ENCODE results near the gene HLA-DQA2.
A peak's percentile ranks its signal among the peaks of the same experiment; 100 is the strongest.
"Not testable (repeated sequence)": the region's sequence is repeated elsewhere in the genome, so short reads cannot be mapped to it uniquely, and the experiment has no call there.

The HLA-DQA2 gene

DNA sequence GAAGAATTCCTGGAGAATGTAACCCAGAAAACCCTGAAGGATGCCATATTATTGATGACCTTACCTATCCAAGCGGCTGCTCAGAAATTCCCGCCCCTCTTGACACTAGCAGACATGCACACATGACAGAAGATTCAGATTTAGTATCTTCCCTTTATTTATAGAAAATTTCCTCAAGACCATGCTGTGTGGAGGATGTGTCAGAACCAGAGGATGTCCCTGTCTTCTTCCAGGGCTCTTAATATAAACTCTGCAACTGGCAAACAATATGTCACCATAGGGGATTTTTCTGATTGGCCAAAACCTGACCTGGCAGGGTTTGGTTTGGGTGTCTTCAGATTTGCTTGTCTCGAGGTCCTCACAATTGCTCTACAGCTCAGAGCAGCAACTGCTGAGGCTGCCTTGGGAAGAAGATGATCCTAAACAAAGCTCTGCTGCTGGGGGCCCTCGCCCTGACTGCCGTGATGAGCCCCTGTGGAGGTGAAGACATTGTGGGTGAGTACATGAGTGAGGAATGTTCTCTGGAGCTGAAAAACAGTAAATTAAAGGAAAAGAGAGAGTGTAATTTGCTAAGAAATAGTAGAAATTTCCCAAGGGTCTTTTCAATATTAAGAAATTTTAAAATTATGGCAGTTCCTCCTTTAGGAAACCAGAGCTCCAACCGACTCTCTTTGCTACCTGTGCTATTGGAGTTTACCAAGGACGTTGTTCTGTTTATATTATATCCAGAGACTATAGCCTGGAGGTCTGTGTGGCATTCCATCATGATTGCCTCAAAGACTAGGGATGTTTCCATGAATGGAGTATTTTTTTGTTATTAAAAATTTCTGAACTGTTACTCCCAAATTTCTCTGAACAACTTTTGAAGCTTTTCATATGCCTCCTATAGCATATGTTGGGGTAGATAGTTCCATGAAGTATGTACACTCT is at the start of gene HLA-DQA2:
HLA-DQA2 (plus strand) TSS at position 361 of the 930 bp plus-strand sequence; CDS start at position 414, 53 bp downstream.
- no peak for DNase-seq

DNA sequence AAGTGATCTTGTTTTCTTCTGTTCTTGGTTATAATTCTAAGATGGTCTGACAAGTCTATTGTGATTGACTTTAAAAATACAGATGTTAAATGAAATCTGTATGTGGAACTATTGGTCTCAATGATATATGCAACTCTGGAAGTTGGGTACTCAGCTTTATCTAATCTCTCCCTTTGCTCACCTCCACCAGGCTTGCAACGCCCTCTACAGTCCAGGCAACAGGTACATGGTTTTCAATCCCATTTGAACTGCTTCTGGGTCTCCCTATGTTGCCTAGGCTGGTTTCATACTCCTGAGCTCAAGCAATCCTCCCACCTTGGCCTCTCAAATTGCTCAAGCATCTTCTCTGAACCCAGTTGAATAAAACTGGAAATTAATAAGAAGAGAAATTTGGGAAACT is 49.2 kb upstream of the HLA-DQA2 start:
- DNase-seq, result peak; percentile 80

DNA sequence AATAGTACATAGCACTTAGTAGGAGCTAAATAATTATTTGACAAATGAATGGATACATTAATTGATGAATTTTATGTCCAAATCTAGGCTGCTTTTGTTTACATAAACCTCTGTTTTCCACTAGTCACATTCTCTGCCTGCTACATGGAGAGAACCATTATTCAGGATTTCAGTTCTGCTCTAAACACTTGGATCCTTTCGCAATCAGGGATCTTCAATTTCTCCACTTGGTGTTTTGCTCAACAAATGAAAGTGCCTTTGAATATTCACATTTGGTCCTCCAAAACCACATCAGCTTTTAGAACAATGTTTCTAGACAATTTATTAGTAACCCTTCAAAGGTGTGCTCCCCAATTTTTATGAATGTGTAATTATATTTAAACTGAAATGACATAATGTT is 44.2 kb upstream of the HLA-DQA2 start:
- DNase-seq, result no peak

DNA sequence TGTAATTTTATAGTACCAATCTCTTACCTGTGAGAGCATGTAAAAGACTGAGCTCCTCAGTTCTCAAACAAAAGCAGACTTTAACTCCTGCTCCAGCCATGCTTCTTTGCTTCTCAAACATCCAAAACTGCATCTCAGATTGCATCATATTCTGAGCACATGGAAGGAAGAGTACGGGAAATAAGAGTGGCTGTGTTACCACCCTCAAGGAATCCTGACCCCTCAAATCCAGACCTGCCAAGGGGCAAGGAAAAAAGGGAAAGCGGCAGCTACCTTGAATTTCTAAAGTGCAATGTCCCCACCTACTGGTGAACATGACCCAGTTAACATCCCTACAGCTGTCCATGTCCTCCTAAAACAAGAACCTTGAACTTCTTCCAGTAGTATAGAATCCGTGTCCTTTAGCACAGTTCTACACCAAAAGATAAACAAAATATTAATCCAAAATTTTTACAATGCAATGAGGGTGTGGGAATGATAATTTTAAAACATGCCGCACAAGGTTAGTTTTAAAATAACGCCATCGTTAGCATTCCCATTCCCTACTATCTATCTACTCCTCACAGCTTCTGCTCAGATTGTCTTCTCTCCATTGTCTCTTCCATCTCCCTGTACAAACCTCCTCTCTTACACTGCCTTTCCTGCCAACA is 40.7 kb upstream of the HLA-DQA2 start:
- DNase-seq, result peak; percentile 4

DNA sequence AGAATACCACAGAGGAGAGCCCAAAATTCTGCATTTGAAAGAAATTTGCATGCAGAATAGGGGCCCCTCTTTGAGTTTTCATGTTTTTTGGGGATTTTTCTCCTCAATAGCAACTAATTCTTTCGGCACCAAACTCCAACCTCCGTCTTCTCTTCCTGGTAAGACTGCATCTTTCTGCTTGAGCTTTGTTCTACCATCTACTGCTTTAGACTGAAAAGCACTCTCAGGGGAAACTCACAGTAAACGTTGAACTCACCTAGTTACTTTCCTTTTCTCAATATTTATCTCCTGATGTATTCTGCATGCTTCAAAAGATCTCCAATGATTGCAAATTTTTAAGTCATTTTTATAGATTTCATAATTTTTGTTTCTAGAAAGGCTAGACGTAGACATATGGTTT is 37.8 kb upstream of the HLA-DQA2 start:
- DNase-seq, result no peak

DNA sequence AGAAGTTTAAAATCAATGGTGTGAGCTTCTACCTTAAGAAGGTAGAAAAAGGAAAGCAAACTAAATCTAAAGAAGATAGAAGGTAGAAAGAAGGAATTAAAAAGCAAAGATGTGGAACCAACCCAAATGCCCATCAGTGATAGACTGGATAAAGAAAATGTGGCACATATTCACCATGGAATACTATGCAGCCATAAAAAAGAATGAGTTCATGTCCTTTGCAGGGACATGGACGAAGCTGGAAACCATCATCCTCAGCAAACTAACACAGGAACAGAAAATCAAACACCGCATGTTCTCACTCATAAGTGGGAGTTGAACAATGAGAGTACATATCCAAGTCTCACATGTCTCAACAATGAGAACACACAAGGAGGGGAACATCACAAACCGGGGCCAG is 36.0 kb upstream of the HLA-DQA2 start:
- not testable (repeated sequence) for DNase-seq

DNA sequence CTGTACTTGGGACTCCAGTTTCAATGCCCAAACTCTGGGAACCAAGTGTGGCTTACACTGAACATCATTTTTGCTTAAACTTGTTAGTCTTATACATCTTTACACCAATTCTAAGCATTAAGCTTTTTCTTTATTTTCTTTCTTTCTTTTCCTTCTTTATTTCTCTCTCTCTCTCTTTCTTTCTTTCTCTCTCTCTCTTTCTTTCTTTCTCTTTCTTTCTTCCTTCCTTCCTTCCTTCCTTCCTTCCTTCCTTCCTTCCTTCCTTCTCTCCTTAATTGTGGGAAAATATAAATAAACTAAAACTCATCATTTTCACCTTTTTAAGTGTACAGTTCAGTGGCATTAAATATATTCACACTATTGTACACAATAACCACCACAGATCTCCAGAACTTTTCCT is 31.6 kb upstream of the HLA-DQA2 start:
- DNase-seq, result no peak

DNA sequence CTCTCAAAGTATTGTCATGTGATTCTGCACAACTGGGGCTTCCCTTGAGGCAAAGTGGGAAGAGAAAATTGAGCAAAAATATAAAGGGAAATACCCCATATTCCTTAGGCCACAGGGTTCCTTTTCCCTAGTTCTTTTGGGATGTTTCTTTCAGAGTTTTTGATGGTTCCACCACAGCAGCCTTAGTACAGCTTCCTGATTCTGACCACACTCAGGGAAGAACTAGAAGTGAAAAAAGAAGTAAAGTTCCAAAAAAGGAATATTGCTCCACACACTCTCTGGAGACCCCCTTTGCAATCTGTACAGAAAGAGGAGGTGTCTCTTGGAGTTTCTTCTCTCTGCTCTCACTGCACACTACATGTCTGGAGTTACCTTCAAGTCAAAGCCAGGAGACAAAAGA is 27.9 kb upstream of the HLA-DQA2 start:
- no peak for DNase-seq

DNA sequence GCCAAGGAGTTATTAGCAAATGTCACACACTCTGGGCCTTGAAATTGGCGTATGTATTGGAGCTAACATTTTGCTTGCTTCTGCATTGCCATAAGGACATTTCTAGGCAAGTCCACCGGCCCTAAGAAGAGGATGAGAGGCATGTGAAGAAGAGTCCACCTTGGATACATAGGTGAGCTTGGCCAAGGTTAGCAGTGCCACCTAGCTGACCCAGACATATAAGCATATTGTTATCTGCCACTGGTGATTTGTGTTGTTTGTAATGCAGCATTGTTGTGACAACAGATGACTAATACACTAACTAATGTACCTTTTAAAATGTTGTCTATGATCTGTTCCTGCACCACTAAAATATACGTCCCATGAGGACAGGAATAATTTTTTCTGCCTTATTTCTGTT is 24.8 kb upstream of the HLA-DQA2 start:
- no peak for DNase-seq

DNA sequence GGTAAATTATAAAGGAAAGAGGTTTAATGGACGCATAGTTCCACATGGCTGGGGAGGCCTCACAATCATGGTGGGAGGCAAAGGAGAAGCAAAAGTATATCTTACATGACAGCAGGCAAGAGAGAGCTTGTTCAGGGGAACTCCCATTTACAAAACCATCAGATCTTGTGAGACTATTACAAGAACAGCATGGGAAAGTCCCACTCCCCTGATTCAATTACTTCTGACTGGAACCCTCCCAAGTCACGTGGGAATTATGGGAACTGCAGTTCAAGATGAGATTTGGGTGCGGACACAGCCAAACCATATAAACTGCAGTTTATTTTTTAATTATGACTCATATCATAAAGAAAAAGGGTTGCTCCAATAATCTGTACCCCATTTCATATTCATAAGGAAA is 22.3 kb upstream of the HLA-DQA2 start:
- no peak for DNase-seq

DNA sequence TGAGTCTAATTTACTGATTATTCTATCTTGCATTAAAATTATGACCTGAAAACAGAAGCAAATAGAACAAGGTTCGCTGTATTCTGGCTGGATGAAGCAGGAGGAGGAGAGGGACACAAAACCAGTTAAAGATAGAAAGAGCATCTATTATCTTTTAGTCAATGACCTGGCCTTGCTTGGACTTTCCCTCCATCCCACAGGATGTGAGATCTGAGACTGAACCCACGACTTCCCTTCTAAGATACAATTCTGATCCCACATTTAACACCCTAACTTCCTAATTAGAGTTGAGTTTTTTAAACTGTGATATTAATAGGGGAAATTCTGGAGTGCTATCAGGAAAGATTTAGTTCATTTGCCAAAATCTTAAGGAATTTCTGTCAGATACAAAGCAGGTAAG is 3.1 kb upstream of the HLA-DQA2 start:
- DNase-seq, result no peak

DNA sequence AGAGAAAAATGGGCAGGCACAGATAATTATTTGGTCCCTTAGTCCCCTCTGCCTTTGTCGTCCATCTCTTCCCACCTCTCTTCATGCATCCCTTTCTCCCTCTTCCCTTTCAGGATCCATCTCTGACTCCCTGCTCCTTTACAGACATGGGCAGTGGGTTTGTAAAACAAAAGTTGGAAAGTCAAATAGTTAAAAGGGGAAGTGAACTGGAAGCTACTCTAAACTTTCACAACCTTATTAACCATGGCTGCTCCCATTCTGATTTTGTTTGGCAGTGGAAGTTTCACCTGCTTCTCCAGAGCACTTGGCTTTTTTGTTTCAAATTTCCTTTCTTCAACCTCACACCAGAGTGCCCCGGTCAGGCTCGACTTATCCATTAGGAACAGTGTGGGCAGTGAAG is 1.2 kb downstream of the HLA-DQA2 start:
- no peak for DNase-seq

DNA sequence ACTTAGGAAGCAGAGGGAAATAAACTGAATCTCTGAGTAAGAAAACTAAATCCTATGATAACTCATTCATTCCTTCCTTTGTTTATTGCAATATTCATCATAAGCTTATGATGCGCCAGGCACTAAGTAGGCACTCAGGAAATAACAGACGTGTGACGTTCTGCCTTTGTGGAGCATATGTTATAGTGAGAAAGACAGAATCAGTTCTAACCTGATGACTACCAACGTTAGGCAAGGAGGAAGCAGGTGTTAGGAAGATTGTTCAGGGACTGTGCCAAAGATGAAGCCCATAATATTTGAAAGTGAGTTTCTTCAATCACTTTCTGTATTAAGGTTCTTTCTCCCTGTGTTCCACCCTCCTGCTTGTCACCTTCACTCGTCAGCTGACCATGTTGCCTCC is 3.6 kb downstream of the HLA-DQA2 start:
- no peak for DNase-seq

DNA sequence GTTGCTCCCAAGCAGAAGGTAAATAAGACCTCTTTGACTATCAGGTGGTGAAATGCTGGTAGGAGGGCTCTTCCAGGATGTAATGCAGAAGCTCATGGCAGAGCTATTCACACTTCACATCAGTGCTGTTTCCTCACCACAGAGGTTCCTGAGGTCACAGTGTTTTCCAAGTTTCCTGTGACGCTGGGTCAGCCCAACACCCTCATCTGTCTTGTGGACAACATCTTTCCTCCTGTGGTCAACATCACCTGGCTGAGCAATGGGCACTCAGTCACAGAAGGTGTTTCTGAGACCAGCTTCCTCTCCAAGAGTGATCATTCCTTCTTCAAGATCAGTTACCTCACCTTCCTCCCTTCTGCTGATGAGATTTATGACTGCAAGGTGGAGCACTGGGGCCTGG is 4.5 kb downstream of the HLA-DQA2 start:
- DNase-seq, result not testable (repeated sequence)

DNA sequence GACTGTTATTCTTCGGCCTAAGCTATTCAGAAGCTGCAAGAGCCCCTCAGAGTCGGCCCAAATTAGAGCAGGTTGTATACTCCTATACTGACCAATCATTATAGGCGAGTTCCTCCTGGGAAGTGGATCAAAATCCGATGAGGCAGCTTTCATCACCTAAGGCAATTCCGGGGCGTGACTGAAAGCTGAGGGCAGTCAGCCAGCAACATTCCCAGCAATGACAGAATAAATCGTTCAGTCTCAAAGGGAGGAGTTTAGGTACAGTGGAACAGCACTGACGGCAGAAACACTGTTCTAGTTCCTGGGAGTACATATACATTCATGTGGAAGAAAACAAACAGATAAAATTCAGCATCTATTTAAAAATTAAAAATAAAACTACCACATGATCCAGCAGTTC is 11.4 kb downstream of the HLA-DQA2 start:
- DNase-seq, result no peak

DNA sequence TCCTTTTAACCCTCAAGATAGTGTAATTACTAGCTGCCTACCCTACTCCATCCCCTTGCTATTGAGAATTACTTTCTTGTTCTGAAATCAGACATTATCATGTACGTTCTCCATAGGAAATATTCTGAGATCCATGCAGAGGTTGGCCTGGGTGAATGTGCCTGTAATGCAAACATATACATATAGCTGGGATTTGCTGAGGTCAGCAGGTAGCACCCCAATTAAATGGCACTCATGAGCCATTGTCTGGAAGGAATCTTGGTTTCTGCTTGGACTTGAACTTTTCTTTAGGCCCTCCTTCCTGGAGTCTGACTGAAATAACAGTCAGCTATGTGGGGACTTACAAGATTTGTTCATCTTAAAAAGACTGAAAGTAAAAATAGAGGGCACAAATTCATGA is 18.5 kb downstream of the HLA-DQA2 start:
- DNase-seq, result no peak

DNA sequence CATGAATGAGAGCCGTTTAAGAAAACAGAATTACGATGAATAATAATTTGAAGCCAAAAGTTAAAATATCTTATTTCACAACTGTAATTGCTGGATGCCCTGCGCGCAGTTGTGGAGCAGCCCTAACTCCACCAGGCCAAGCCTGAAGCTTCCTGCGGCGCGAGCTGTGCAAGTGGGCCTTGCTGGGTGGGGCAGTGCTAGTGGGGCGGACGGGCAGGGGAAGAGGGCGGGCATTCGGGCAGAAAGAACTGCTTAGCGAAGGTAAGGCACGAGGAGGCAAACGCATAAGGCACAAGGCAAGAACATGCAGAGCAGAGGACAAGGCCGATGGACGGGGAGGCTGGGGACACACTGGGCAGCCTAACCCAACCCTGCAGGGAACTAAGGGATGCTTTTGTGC is 19.9 kb downstream of the HLA-DQA2 start:
- DNase-seq, result no peak

DNA sequence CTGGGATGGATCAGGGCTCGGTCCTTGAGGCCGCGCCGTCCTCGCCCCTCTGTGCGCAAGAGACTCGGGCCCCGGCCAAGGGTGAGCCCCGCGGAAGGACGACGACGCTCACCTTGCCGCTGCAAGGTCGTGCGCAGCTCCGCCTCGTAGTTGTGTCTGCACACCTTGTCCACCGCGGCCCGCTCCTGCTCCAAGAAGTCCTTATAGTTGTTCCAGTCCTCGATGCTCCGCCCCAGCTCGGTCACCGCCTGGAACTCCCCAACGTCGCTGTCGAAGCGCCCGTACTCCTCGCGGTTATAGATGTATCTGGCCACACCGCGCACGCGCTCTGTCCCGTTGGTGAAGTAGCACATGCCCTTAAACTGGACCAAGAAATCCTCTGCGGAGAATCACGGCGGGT is 20.4 kb downstream of the HLA-DQA2 start:
- DNase-seq, result no peak

DNA sequence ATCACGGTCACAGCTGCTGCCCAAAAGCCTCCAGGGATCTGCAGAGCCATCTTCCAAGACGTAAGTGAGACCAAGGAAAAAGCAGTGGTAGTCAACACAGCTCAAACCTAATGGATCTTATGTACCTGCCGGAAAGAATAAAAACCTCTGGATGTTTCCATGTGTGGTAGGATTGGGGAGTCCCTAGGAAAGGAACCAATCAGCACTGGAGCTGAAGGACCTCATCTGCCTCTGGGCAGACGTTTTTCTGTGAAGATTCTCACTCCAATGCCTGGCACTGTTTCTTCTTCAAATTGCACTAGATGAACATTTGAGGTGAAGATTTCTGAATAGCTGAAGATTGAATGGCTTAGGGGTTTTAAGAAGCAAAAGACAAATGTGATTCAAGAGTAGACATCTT is 22.2 kb downstream of the HLA-DQA2 start, which contains the start of gene HLA-DQB2:
HLA-DQB2 (minus strand) TSS at position 112 of the 400 bp plus-strand sequence; CDS start at position 50, 62 bp downstream.
- no peak for DNase-seq

DNA sequence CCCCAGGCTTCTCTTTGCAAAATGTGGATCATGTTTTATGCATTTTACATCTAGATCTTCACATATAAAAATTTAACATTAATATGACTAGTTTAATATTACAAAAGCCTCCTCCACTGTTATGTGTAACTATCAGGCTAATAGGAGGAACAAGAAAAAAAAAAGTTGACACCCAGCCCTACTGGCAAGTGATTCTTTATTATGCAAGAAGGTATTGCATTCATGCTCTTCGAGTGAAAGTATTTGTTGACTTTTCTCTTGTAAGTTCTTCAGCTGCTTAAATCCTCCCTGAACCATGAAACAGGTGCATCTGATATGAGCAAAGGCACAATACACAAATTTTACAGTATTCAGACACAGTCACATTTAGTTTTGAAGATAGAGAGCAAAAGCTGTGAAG is 22.9 kb downstream of the HLA-DQA2 start:
- DNase-seq, result no peak

DNA sequence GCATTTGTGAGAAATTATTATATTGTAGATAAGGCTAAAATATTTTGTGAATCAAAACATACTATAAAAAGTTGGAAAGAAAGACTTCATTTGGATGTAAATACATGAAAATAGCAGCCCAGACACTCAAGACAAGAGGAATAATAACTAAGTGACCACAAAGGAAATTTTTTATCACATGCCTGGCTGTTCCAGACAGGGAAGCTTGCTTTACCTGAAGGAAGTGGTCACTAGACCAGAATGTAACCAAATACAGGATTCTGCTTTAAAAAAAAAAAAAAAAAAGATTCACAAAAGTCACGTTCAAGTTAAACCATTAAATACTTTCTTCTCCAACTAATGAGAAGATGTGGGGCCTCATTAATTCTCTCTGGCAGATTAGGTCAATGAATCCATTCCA is 31.5 kb downstream of the HLA-DQA2 start:
- no peak for DNase-seq

DNA sequence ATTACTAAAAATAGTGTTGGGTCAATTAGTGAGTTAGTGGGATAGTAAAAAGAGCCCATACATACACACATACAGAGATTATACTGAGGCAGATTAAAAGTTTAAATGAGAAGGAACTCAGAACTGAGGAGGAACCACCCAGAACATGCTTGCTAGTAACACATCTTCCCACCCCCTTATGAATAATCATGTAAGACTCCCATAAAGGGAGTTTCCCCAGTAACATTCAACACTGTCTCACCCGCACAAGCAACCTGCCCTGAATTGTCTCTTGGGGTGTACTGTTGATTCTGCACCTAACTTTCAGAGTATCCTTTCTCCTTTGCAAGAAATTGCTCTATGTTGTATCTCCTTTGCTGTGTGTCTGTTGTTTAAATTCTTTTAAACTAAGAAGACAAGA is 33.2 kb downstream of the HLA-DQA2 start:
- no peak for DNase-seq

DNA sequence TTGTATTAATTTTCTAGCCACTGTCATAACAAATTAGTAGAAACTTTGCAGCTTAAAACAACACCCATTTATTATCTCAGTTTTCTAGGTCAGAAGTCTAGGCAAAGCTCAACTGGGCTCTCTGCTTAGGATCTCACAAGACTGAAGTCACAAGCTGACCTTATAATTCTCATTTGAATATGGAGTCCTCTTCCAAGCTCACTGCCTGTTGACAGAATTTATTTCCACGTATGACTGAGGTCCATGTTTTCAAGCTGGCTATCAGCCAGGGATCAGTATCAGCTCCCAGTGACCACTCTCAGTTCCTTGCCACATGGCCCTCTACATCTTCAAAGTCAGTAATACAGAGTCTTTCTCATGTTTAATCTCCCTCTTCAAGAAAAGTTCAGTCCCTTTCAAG is 33.9 kb downstream of the HLA-DQA2 start:
- no peak for DNase-seq

DNA sequence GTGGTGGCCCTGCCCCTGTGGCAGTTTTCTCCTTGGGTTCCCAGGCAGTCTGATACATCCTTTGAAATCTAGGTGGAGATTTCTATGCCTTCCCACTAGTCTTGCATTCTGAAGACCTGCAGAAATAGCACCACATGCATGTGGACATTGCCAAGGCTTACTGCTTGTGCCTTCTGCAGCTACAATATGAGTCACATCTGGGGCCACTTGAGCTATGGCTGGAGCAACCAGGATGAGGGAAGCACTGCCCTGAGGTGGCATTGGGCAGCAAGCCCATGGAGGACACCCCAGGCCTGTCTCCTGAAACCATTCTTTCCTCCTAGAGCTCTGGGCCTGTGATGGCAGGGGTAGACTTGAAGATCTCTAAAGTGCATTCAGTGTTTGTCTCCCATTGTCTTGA is 37.8 kb downstream of the HLA-DQA2 start:
- DNase-seq, result no peak

Data from CD4-positive, alpha-beta T cell treated with Interferon gamma for 1 hour (primary cell).